Astrocyte (in vitro differentiated cells and primary cell): ENCODE data around the gene CNP. TPM values are rescaled to one million over a fixed set of nuclear protein-coding genes. Genes with fewer than 3 reads are reported as not detected.
"Not testable (repeated sequence)": the region's sequence is repeated elsewhere in the genome, so short reads cannot be mapped to it uniquely, and the experiment has no call there.

ENCODE experiments used
- DNase-seq: peaks from one replicate; pipeline ENCODE4 v3.0.0-alpha.2; 2010; ENCODE audit warnings: low read depth
- FAIRE-seq: peaks from 2 replicates; lab custom pipeline; 2011; peaks lifted over from hg19 to GRCh38; lab: Jason Lieb, UNC
- H2AFZ ChIP-seq: 2 replicates; pipeline ENCODE4 v1.6.0; 2012; ENCODE audit warnings: low read depth, low read length, inconsistent platforms
- H3K27ac ChIP-seq: 2 replicates; pipeline ENCODE4 v1.5.1; 2011; ENCODE audit warnings: low read depth, low read length, inconsistent platforms
- H3K27me3 ChIP-seq: 2 replicates; pipeline ENCODE4 v1.6.0; 2011; ENCODE audit warnings: low read length, inconsistent platforms; ENCODE audit not compliant: insufficient read depth
- H3K36me3 ChIP-seq: 2 replicates; pipeline ENCODE4 v1.5.1; 2011; ENCODE audit warnings: low read length, inconsistent platforms; ENCODE audit not compliant: insufficient read depth
- H3K4me1 ChIP-seq: 2 replicates; pipeline ENCODE4 v1.5.1; 2011; ENCODE audit warnings: low read length, inconsistent platforms; ENCODE audit not compliant: insufficient read depth
- H3K4me2 ChIP-seq: 2 replicates; pipeline ENCODE4 v1.6.0; 2012; ENCODE audit warnings: low read length, inconsistent platforms
- H3K4me3 ChIP-seq: 2 replicates; pipeline ENCODE4 v1.5.1; 2011; ENCODE audit warnings: low read depth, mild to moderate bottlenecking, low read length, inconsistent platforms; ENCODE audit not compliant: insufficient read depth
- H3K79me2 ChIP-seq: 2 replicates; pipeline ENCODE4 v1.6.0; 2012; ENCODE audit warnings: mild to moderate bottlenecking, low read length, inconsistent platforms; ENCODE audit not compliant: insufficient read depth
- H3K9ac ChIP-seq: 2 replicates; pipeline ENCODE4 v1.6.0; 2012; ENCODE audit warnings: mild to moderate bottlenecking, low read length, inconsistent platforms
- H3K9me3 ChIP-seq: 2 replicates; pipeline ENCODE4 v1.5.1; 2012; ENCODE audit warnings: low read depth, mild to moderate bottlenecking, low read length, inconsistent platforms; ENCODE audit not compliant: insufficient read depth
- H4K20me1 ChIP-seq: 2 replicates; pipeline ENCODE4 v1.6.0; 2012; ENCODE audit warnings: low read length, inconsistent platforms; ENCODE audit not compliant: insufficient read depth
- H3K27ac Mint-ChIP-seq: one replicate; pipeline ENCODE4 v1.8.0; 2021; ENCODE audit warnings: mild to moderate bottlenecking, mixed read lengths; ENCODE audit not compliant: unreplicated experiment
- H3K27me3 Mint-ChIP-seq: one replicate; pipeline ENCODE4 v1.8.0; 2021; ENCODE audit warnings: low read depth, mixed read lengths; ENCODE audit not compliant: unreplicated experiment
- H3K36me3 Mint-ChIP-seq: one replicate; pipeline ENCODE4 v1.8.0; 2021; ENCODE audit warnings: low read depth, mixed read lengths; ENCODE audit not compliant: unreplicated experiment
- H3K4me1 Mint-ChIP-seq: one replicate; pipeline ENCODE4 v1.8.0; 2021; ENCODE audit warnings: low read depth, mixed read lengths; ENCODE audit not compliant: unreplicated experiment
- H3K4me3 Mint-ChIP-seq: one replicate; pipeline ENCODE4 v1.8.0; 2021; ENCODE audit warnings: mild to moderate bottlenecking, moderate library complexity, mixed read lengths; ENCODE audit not compliant: unreplicated experiment
- H3K9me3 Mint-ChIP-seq: one replicate; pipeline ENCODE4 v1.8.0; 2021; ENCODE audit warnings: mild to moderate bottlenecking, mixed read lengths; ENCODE audit not compliant: unreplicated experiment
- CTCF ChIP-seq: IDR thresholded peaks from 2 replicates; pipeline ENCODE4 v1.5.1; 2011; ENCODE audit warnings: low read depth, mild to moderate bottlenecking, inconsistent platforms, low read length, moderate library complexity; ENCODE audit not compliant: insufficient read depth
- EZH2 ChIP-seq: IDR thresholded peaks from 2 replicates; pipeline ENCODE4 v1.6.1; 2012; ENCODE audit warnings: mild to moderate bottlenecking, low read length, inconsistent platforms; ENCODE audit not compliant: insufficient read depth
- total RNA-seq: library from RNA; stranded (reverse); gene quantifications from 2 replicates; pipeline ENCODE4 v1.2.1, GENCODE V29; 2021

CNP gene
- total RNA-seq, 1 donor from 2014 or later = 169 TPM

- Histone ChIP-seq H3K36me3 (peaks cover 10% of the 10 kb centered on the region), H3K9ac (peak within 1 kb of the TSS; percentile 98), H3K9me3 (no peaks in the 10 kb centered on the region), H3K4me3 (peak within 1 kb of the TSS; percentile 92), H3K27me3 (no peaks in the 10 kb centered on the region), H2AFZ (peak within 1 kb of the TSS; percentile 72), H3K4me1 (peaks cover 30% of the 10 kb centered on the region), H3K4me2 (peak within 1 kb of the TSS; percentile 95), H3K79me2 (peaks cover 48% of the 10 kb centered on the region), H4K20me1 (peaks cover 13% of the 10 kb centered on the region), H3K27ac (peak within 1 kb of the TSS; percentile 77)
- FAIRE-seq = no peak
- Mint-ChIP-seq H3K27ac (peak within 1 kb of the TSS; percentile 89), H3K36me3 (peaks cover 9% of the 10 kb centered on the region), H3K4me3 (peak within 1 kb of the TSS; percentile 97), H3K4me1 (peaks cover 26% of the 10 kb centered on the region), H3K27me3 (no peaks in the 10 kb centered on the region), H3K9me3 (peaks cover 2% of the 10 kb centered on the region)
- DNase-seq = peak; percentile 76
- TF ChIP-seq CTCF (peak; percentile 64), EZH2 (no peak)
Measured at GRCh38 chr17:42019509-42020404, 53.2 kb downstream of the CNP start, which contains the start of gene NKIRAS2. Gene NKIRAS2 (plus strand): TSS chr17:42020090. CDS start chr17:42021578, 1,488 bp downstream.

GRCh38 chr17:42020845-42021244 is 54.2 kb downstream of the CNP start:
- not testable (repeated sequence) for DNase-seq, H3K27me3 ChIP-seq, H3K9me3 Mint-ChIP-seq, FAIRE-seq, H2AFZ ChIP-seq, H3K9me3 ChIP-seq, H3K27ac ChIP-seq, H3K27me3 Mint-ChIP-seq
- peaks cover 17% of the 10 kb centered on the region for H4K20me1 ChIP-seq
- peaks cover 10% of the 10 kb centered on the region for H3K36me3 ChIP-seq
- peaks cover 27% of the 10 kb centered on the region for H3K4me1 Mint-ChIP-seq
- peak overlapping the region; percentile 98 for H3K9ac ChIP-seq
- H3K4me1 ChIP-seq = peaks cover 36% of the 10 kb centered on the region
- H3K79me2 ChIP-seq = peaks cover 37% of the 10 kb centered on the region
- H3K4me2 ChIP-seq = peak overlapping the region; percentile 95
- H3K4me3 ChIP-seq = peak overlapping the region; percentile 92
- peaks cover 11% of the 10 kb centered on the region for H3K36me3 Mint-ChIP-seq
- peak overlapping the region; percentile 97 for H3K4me3 Mint-ChIP-seq
- peak overlapping the region; percentile 77 for H3K27ac Mint-ChIP-seq

GRCh38 chr17:42023524-42024349 is 57.1 kb downstream of the CNP start:
- Histone ChIP-seq H3K4me1 (peaks cover 26% of the 10 kb centered on the region), H3K4me2 (no peak overlapping the region), H3K4me3 (no peak overlapping the region), H3K9me3 (no peaks in the 10 kb centered on the region), H3K79me2 (peaks cover 20% of the 10 kb centered on the region), H3K9ac (no peak overlapping the region), H3K27ac (no peak overlapping the region), H4K20me1 (peaks cover 19% of the 10 kb centered on the region), H3K27me3 (peaks cover 3% of the 10 kb centered on the region), H2AFZ (no peak overlapping the region), H3K36me3 (peaks cover 10% of the 10 kb centered on the region)
- Mint-ChIP-seq H3K4me1 (peaks cover 34% of the 10 kb centered on the region), H3K27ac (peak overlapping the region; percentile 36), H3K9me3 (peaks cover 2% of the 10 kb centered on the region), H3K36me3 (peaks cover 11% of the 10 kb centered on the region), H3K27me3 (no peaks in the 10 kb centered on the region), H3K4me3 (no peak overlapping the region)
- FAIRE-seq = no peak
- TF ChIP-seq CTCF (no peak), EZH2 (no peak)
- no peak for DNase-seq
